HG02678 (cell line): ENCODE results near the gene DNAH8.

Experiments
- ATAC-seq: cut with Tn5 transposase; IDR thresholded peaks from one replicate; pipeline ENCODE4 v1.9.1; 2021; ENCODE audit warnings: mild to moderate bottlenecking, moderate library complexity; ENCODE audit not compliant: unreplicated experiment

DNAH8 gene

GRCh38 chr6:39062014-39062740 lies 347.1 kb downstream of the DNAH8 start:
- no peak for ATAC-seq

- no peak for ATAC-seq
Observed at GRCh38 chr6:39063526-39063925, 348.4 kb downstream of the DNAH8 start.

- ATAC-seq: no peak
Observed at GRCh38 chr6:39065561-39065960, 350.4 kb downstream of the DNAH8 start.

GRCh38 chr6:39068391-39068790 lies 353.3 kb downstream of the DNAH8 start:
- ATAC-seq: no peak

GRCh38 chr6:39072830-39073229 lies 357.7 kb downstream of the DNAH8 start:
- no peak for ATAC-seq

GRCh38 chr6:39073471-39074355 lies 358.6 kb downstream of the DNAH8 start:
- ATAC-seq: no peak

- no peak for ATAC-seq
Observed at GRCh38 chr6:39074486-39074885, 359.4 kb downstream of the DNAH8 start.

- no peak for ATAC-seq
Observed at GRCh38 chr6:39075010-39075686, 360.0 kb downstream of the DNAH8 start.

GRCh38 chr6:39075807-39076622 lies 360.9 kb downstream of the DNAH8 start:
- no peak for ATAC-seq

GRCh38 chr6:39076623-39077535 lies 361.8 kb downstream of the DNAH8 start:
- no peak for ATAC-seq

GRCh38 chr6:39077882-39078594 lies 362.9 kb downstream of the DNAH8 start:
- no peak for ATAC-seq

GRCh38 chr6:39078695-39079094 lies 363.6 kb downstream of the DNAH8 start:
- no peak for ATAC-seq

GRCh38 chr6:39079197-39080125 lies 364.4 kb downstream of the DNAH8 start:
- ATAC-seq: no peak
